Kidney (tissue), 14 donors: ENCODE measurements around the gene DLGAP4. TPM values are rescaled to one million over a fixed set of nuclear protein-coding genes. Genes with fewer than 3 reads are reported as not detected.

Experiments used
- DNase-seq, 5 donors: peaks; one replicate each; pipeline ENCODE4 v3.0.0-alpha.2; 2013 to 2020
- FAIRE-seq: peaks from 2 replicates; lab custom pipeline; 2012; peaks lifted over from hg19 to GRCh38; lab: Jason Lieb, UNC
- H3K27ac ChIP-seq, 2 donors: one replicate each; pipeline ENCODE4 v1.7.0; 2013; ENCODE audit warnings: low read depth in 2 of 2, low read length in 2 of 2, inconsistent platforms in 1 of 2
- H3K27me3 ChIP-seq: one replicate; pipeline ENCODE4 v1.7.1; 2013; ENCODE audit warnings: low read length, inconsistent platforms; ENCODE audit not compliant: control insufficient read depth, insufficient read depth
- H3K36me3 ChIP-seq, 3 donors: one replicate each; pipeline versions ENCODE4 v1.7.0 to v1.7.1; 2013; ENCODE audit warnings: low read length in 3 of 3, control low read depth in 1 of 3, inconsistent platforms in 1 of 3; ENCODE audit not compliant: insufficient read depth in 3 of 3, control insufficient read depth in 2 of 3
- H3K4me1 ChIP-seq, 3 donors: one replicate each; pipeline versions ENCODE4 v1.7.0 to v1.7.1; 2013; ENCODE audit warnings: low read length in 3 of 3, inconsistent platforms in 1 of 3, low read depth in 1 of 3; ENCODE audit not compliant: control insufficient read depth in 2 of 3, insufficient read depth in 2 of 3
- H3K4me3 ChIP-seq, 3 donors: one replicate each; pipeline versions ENCODE4 v1.7.0 to v1.8.1; 2013; ENCODE audit warnings: low read length in 3 of 3, control low read depth in 1 of 3, inconsistent platforms in 1 of 3
- H3K9ac ChIP-seq, 3 donors: one replicate each; pipeline versions ENCODE4 v1.7.0 to v1.7.1; 2013; ENCODE audit warnings: low read length in 3 of 3, control low read depth in 1 of 3, inconsistent platforms in 1 of 3
- H3K9me3 ChIP-seq, 3 donors: one replicate each; pipeline versions ENCODE4 v1.7.0 to v1.7.1; 2013; ENCODE audit warnings: low read length in 3 of 3, control low read depth in 1 of 3, inconsistent platforms in 1 of 3; ENCODE audit not compliant: control insufficient read depth in 2 of 3, insufficient read depth in 1 of 3
- CTCF ChIP-seq: IDR thresholded peaks from 3 replicates; pipeline ENCODE4 v1.5.1; 2012; ENCODE audit warnings: mild to moderate bottlenecking, moderate library complexity, borderline replicate concordance; ENCODE audit not compliant: insufficient read depth; ENCODE audit errors: extremely low read depth
- intact Hi-C: fragments of 100-400 bp; cut with DNase I; formaldehyde crosslinking; loops from one replicate; pipeline ENCODE4 v1.11.1; 2022
- polyA plus RNA-seq: library from polyadenylated mRNA; stranded (reverse); fragments of 350-450 nt; fragmentation: Illumina TruSeq; extraction: RNeasy Lipid Tissue Mini Kit (QIAGEN cat#74804); gene quantifications from one replicate; pipeline ENCODE4 v1.2.3, GENCODE V29; 2014; ENCODE audit warnings: low read depth, low replicate concordance; ENCODE audit not compliant: insufficient read depth
- total RNA-seq: library from RNA; stranded (reverse); fragmentation: NEBNext Ultra II Directional; extraction: Animal tissue kit (Norgen Biotek cat#: 25700); gene quantifications from one replicate; pipeline ENCODE4 v1.2.1, GENCODE V29; 2021
- donor health status: control.
- donor health status: control.
- donor health status: control.
- donor health status: control.
- donor health status: control.
- donor health status: DM: yes; HTN: yes; CAD: no.
- donor health status: Normal renal cell carcinoma (clear cell type).

DLGAP4 gene
- total and polyA plus RNA-seq, 2 donors from 2014 or later, result 19.6 to 62.4 TPM

DNA sequence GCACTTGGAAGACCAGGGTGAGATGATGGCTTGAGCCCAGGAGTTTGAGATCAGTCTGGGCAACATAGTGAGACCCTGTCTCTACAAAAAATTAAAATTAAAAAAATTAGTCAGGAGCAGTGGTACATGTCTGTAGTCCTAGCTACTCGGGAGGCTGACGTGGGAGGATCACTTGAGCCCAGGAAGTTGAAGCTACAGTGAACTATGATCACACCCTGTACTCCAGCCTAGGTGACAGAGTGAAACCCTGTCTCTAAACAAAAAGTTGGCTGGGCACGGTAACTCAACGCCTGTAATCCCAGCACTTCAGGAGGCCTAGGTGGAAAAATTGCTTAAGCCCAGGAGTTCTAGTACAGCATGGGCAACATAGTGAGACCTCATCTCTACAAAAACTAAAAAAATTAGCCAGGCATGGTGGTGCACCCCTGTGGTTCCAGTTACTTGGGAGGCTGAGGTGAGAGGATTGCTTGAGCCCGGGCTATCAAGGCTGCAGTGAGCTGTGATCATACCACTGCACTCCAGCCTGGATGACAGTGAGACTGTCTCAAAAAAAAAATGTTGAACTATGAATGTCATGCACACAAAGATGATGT is 174.4 kb downstream of the DLGAP4 start:
- no peak for FAIRE-seq
- intact Hi-C loops, result no loop called here
- H3K4me1 ChIP-seq, result peaks cover 0 to 19% (median 15%) of the 10 kb centered on the region in 3 donors
- no peak overlapping the region for H3K4me3 ChIP-seq
- no peak overlapping the region for H3K9ac ChIP-seq
- DNase-seq, result no peak
- no peaks in the 10 kb centered on the region for H3K9me3 ChIP-seq
- peaks cover 0 to 2% (median 0%) of the 10 kb centered on the region in 3 donors for H3K36me3 ChIP-seq
- no peak overlapping the region for H3K27ac ChIP-seq
- H3K27me3 ChIP-seq, result no peaks in the 10 kb centered on the region
- TF ChIP-seq CTCF, result no peak

GRCh38 chr20:36481380-36482043 is 175.4 kb downstream of the DLGAP4 start:
- DNase-seq, result no peak
- Histone ChIP-seq H3K27ac (no peak overlapping the region), H3K36me3 (peaks cover 0 to 2% (median 0%) of the 10 kb centered on the region in 3 donors), H3K27me3 (no peaks in the 10 kb centered on the region), H3K9ac (no peak overlapping the region), H3K9me3 (no peaks in the 10 kb centered on the region), H3K4me1 (peaks cover 0 to 19% (median 15%) of the 10 kb centered on the region in 3 donors), H3K4me3 (no peak overlapping the region)
- FAIRE-seq, result no peak
- no peak for TF ChIP-seq CTCF
- intact Hi-C loops, result no loop called here

DNA sequence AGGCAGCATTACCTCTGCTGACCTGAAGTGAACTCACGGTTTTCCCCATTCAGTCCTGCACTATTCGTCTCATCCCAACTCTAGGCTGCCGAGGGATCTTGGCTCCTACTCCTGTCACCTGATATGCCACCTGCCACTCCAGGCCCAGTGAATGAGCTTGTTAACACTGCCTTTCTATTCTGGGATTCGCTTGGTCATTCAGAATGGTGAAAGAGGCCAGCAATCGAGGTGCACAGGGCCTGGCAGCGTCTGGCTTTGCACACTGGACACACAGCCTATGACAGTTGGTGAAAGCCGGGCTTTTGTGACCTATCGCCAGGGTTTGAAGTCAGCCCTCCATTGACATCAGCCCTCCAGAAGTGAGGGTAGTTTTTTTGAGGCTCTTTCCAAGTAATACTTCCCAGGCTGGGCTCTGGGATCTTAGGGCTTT is 175.9 kb downstream of the DLGAP4 start:
- no peak for FAIRE-seq
- intact Hi-C loops, result no loop called here
- Histone ChIP-seq H3K4me3 (no peak overlapping the region), H3K4me1 (peaks cover 0 to 19% (median 15%) of the 10 kb centered on the region in 3 donors), H3K27ac (no peak overlapping the region), H3K9me3 (no peaks in the 10 kb centered on the region), H3K27me3 (no peaks in the 10 kb centered on the region), H3K9ac (no peak overlapping the region), H3K36me3 (peaks cover 0 to 2% (median 0%) of the 10 kb centered on the region in 3 donors)
- no peak for TF ChIP-seq CTCF
- no peak for DNase-seq
